HEK293T (cell line): ENCODE data around the gene SNRPA1.
"Not testable (repeated sequence)": the region's sequence is repeated elsewhere in the genome, so short reads cannot be mapped to it uniquely, and the experiment has no call there.

Experiments
- CTCF ChIA-PET: fragments of 350-600 bp; formaldehyde crosslinking; extraction: SDS; loops from one replicate; lab custom pipeline; 2021; ENCODE audit warnings: antibody characterized with exemption, inconsistent platforms; lab: Yijun Ruan, JAX
- POLR2A ChIA-PET: fragments of 350-600 bp; formaldehyde crosslinking; extraction: SDS; loops from one replicate; lab custom pipeline; 2020; ENCODE audit warnings: antibody characterized with exemption, inconsistent platforms; lab: Yijun Ruan, JAX
- DNase-seq: peaks from one replicate; pipeline ENCODE4 v3.0.0; 2012; ENCODE audit warnings: mixed read lengths; ENCODE audit errors: extremely low spot score
- ARNT ChIP-seq: fragments of 450-650 bp; IDR thresholded peaks from 2 replicates; pipeline ENCODE4 v1.6.1; 2017; ENCODE audit warnings: mild to moderate bottlenecking
- BHLHE40 ChIP-seq: fragments of 450-650 bp; IDR thresholded peaks from 2 replicates; pipeline ENCODE4 v1.6.1; 2016; ENCODE audit warnings: mild to moderate bottlenecking, moderate library complexity, borderline replicate concordance
- CTBP1 ChIP-seq: fragments of 450-650 bp; IDR thresholded peaks from 2 replicates; pipeline ENCODE4 v1.6.1; 2016; ENCODE audit warnings: borderline replicate concordance
- ELF4 ChIP-seq: fragments of 450-650 bp; IDR thresholded peaks from 2 replicates; pipeline ENCODE4 v1.6.1; 2017; ENCODE audit warnings: antibody characterized with exemption
- FOXA1 ChIP-seq: fragments of 450-650 bp; IDR thresholded peaks from 2 replicates; pipeline ENCODE4 v1.6.1; 2016; ENCODE audit warnings: mild to moderate bottlenecking
- FOXK2 ChIP-seq: fragments of 450-650 bp; IDR thresholded peaks from 2 replicates; pipeline ENCODE4 v1.6.1; 2016; ENCODE audit warnings: mild to moderate bottlenecking
- FOXM1 ChIP-seq: fragments of 450-650 bp; IDR thresholded peaks from 2 replicates; pipeline ENCODE4 v1.6.1; 2017; ENCODE audit warnings: mild to moderate bottlenecking, borderline replicate concordance
- HDGF ChIP-seq: fragments of 450-650 bp; IDR thresholded peaks from 2 replicates; pipeline ENCODE4 v1.6.1; 2017; ENCODE audit warnings: antibody characterized with exemption, borderline replicate concordance
- L3MBTL2 ChIP-seq: fragments of 450-650 bp; conservative IDR thresholded peaks from 2 replicates; pipeline ENCODE4 v1.6.1; 2016; ENCODE audit warnings: mild to moderate bottlenecking
- LEF1 ChIP-seq: fragments of 450-650 bp; IDR thresholded peaks from 2 replicates; pipeline ENCODE4 v1.6.1; 2017; ENCODE audit warnings: mild to moderate bottlenecking, borderline replicate concordance
- NFRKB ChIP-seq: fragments of 450-650 bp; IDR thresholded peaks from 2 replicates; pipeline ENCODE4 v1.6.1; 2016; ENCODE audit warnings: mild to moderate bottlenecking, moderate library complexity
- SP1 ChIP-seq: fragments of 450-650 bp; IDR thresholded peaks from 2 replicates; pipeline ENCODE4 v1.6.1; 2017
- SUZ12 ChIP-seq: fragments of 450-650 bp; IDR thresholded peaks from 2 replicates; pipeline ENCODE4 v1.6.1; 2016; ENCODE audit warnings: mild to moderate bottlenecking
- TARDBP ChIP-seq: fragments of 450-650 bp; IDR thresholded peaks from 2 replicates; pipeline ENCODE4 v1.6.1; 2016
- ZNF384 ChIP-seq: fragments of 450-650 bp; IDR thresholded peaks from 2 replicates; pipeline ENCODE4 v1.6.1; 2016
- TF ChIP-seq, protein P1 (sequence below): fragments of 450-650 bp; IDR thresholded peaks from 2 replicates; pipeline ENCODE4 v1.6.1; 2016

Gene SNRPA1

DNA sequence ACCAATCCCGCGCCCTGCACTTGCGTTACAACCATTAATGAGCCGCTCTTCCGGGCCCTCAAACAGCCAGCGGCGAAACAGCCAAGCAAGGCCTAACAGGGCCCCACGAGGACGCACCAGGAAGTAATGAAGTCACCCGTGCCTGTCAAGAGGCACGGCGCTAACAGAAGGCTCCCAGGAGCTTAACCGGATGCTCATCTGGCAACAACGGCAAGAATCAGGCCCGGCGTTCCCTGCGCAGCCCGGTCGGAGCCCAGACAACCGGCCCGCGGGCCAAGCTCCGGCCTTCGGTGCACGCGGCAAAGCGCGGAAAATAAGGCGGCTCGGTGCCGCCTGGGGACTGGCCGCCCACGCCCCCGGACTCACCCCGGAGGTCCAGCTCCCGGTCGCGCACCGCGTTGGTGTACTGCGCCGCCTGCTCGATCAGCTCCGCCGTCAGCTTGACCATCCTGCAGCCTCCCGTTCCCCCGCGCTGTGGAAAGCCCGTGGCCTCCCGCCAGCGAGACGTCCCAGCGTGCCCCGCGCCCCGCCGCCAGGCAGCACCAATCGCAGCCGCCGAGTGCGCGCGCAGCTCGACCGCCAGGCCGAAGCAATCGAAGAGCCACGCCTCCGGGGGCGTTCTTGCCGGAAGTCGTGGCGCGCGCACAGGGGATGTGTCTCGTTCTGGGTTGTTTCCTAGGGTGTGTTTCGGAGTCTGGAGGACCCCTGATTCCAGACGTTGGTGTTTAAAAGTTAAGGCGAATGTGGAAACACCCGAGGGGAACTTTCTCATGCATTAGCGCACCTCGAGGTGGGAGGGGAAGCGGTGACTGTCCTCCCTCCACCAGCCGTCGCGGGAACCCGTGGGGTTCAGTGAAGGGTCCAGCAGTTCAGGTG lies at the start of gene SNRPA1:
TSS of gene SNRPA1 (minus strand) at position 518 of the 876 bp plus-strand sequence. CDS start at position 448, 70 bp downstream.
- ChIA-PET POLR2A (interaction anchor here (0.6 to 3.0 kb wide), 15 partner anchors 10 to 361 kb away, joined by 3 to 17 read pairs (median 4); no protein-coding TSS in a partner anchor), CTCF (interaction anchor here (0.5 to 1.2 kb wide), 2 partner anchors 347 to 350 kb away, joined by 3 to 6 read pairs; no protein-coding TSS in a partner anchor)
- peak; percentile 98 for DNase-seq
- TF ChIP-seq L3MBTL2: peak; percentile 71
- no peak for TF ChIP-seq ZNF384
- peak; percentile 66 for TF ChIP-seq ELF4

DNA sequence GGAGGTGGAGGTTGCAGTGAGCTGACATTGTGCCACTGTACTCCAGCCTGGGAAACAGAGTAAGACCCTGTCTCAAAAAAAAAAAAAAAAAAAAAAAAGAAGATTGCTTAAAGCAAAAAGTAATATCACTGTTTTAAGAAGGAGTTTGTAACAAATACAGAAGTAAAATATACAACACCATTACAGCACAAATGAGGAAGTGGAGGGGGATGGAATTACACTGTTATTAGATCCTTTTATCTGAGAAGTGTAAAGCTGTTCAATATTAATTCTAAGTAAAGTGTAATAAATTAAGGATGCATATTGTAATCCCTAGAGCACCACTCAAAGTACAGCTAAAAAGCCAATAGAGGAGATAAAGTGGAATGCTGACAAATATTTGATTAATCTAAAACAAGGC lies 47.0 kb upstream of the SNRPA1 start:
- DNase-seq: no peak
- ChIA-PET POLR2A (no interaction called here), CTCF (no interaction called here)
- no peak for TF ChIP-seq SP1
- TF ChIP-seq TARDBP: no peak
- TF ChIP-seq SUZ12: no peak
- TF ChIP-seq BHLHE40: no peak
- TF ChIP-seq FOXA1: no peak
- TF ChIP-seq FOXM1: no peak
- no peak for TF ChIP-seq ARNT
- TF ChIP-seq FOXK2: no peak
- TF ChIP-seq LEF1: no peak
- no peak for TF ChIP-seq L3MBTL2
- TF ChIP-seq HDGF: no peak
- TF ChIP-seq, protein P1, sequence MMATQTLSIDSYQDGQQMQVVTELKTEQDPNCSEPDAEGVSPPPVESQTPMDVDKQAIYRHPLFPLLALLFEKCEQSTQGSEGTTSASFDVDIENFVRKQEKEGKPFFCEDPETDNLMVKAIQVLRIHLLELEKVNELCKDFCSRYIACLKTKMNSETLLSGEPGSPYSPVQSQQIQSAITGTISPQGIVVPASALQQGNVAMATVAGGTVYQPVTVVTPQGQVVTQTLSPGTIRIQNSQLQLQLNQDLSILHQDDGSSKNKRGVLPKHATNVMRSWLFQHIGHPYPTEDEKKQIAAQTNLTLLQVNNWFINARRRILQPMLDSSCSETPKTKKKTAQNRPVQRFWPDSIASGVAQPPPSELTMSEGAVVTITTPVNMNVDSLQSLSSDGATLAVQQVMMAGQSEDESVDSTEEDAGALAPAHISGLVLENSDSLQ: no peak
- no peak for TF ChIP-seq ZNF384

DNA sequence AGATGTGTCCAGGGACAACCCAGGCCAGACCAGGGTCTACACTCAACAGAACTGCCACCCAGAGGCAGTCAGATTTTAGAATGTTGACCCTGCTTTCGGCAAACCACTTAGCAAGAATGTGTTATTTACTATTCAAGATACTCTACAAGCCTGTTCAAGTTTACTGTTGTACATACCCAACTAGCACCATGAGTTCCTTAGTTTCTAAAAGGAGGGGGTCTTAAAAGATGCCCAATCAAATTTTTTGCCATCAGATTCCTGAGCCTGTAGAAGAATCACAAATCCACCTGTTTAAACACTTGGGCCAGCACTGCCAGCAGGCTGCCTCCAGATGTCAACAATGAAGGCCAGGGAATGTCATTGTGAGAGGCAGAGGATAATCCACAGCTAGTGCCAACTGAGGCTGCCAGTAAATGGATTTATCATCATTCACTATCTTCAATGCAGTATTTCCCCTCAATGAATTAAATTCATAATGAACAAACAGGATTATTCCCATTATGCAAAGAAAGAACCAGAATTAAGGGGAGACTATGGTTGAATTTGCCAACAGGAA lies 43.5 kb upstream of the SNRPA1 start:
- TF ChIP-seq SUZ12 (no peak), TARDBP (no peak), CTBP1 (no peak), FOXK2 (no peak), LEF1 (no peak), NFRKB (no peak)
- TF ChIP-seq, protein P1: no peak
- POLR2A ChIA-PET: interaction anchor here (1.0 kb wide), 1 partner anchor 9 kb away, joined by 3 read pairs; no protein-coding TSS in a partner anchor
- CTCF ChIA-PET: no interaction called here
- DNase-seq: no peak

DNA sequence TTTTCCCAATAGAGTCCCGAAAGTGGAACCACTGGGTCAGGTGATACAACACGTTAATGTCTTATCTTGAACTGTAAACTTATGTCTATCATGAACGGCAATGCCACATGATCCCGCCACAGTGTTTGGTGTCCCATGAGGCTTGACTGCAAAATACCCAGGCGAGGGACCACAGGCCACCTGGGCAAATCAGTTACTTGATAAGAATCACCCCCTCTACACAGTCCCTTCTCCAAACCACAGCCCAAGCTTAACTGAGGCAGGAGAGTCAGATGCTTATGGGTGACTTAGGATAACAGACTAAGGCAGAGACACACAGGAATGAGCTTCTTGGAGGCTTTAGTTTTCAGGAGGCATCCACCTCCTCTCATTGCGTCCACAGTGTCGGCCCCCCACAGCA lies 42.9 kb upstream of the SNRPA1 start:
- POLR2A ChIA-PET: no interaction called here
- no peak for DNase-seq
- CTCF ChIA-PET: no interaction called here
- TF ChIP-seq ELF4: no peak
- no peak for TF ChIP-seq FOXA1
- no peak for TF ChIP-seq ARNT
- TF ChIP-seq HDGF: no peak
- TF ChIP-seq FOXM1: no peak
- no peak for TF ChIP-seq ZNF384
- TF ChIP-seq SUZ12: no peak
- TF ChIP-seq TARDBP: no peak
- TF ChIP-seq NFRKB: no peak
- no peak for TF ChIP-seq BHLHE40
- no peak for TF ChIP-seq CTBP1
- TF ChIP-seq, protein P1: no peak
- TF ChIP-seq L3MBTL2: no peak
- no peak for TF ChIP-seq FOXK2
- no peak for TF ChIP-seq SP1
- no peak for TF ChIP-seq LEF1

DNA sequence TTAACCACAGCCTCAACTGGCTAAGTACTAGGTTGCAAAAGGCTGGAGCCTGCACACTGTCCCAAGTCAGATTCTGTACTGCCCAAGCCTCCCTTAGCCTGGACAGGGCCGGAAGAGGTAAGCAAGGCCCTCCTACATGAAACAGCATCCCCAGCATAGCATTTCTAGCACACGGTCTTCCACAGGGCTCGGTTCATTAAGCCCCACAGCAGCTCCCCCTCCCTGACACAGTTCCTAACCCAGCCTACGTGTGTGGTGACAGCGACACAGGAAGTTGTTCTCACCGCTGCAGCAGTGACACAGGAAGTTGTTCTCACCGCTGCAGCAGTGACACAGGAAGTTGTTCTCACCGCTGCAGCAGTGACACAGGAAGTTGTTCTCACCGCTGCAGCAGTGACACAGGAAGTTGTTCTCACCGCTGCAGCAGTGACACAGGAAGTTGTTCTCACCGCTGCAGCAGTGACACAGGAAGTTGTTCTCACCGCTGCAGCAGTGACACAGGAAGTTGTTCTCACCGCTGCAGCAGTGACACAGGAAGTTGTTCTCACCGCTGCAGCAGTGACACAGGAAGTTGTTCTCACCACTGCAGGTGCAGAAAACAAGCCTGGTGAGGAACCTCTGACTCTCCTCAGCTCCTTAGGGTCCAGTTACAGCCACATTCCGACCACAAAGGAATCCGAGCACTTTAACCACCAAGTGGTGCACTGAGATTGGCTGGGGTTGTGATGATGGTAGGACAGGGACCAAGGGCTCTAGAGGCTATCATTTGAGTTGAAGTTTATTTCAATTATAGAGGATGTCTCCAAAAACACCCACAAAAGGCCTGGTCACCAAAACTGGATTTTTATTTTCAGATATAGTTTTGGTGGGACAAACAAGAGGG lies 39.1 kb upstream of the SNRPA1 start:
- POLR2A ChIA-PET: interaction anchor here (0.6 to 1.4 kb wide), 3 partner anchors 38 to 162 kb away, joined by 3 to 4 read pairs (median 3); no protein-coding TSS in a partner anchor
- CTCF ChIA-PET: not testable (repeated sequence)
- peak; percentile 46 for TF ChIP-seq L3MBTL2
- peak; percentile 79 for DNase-seq

DNA sequence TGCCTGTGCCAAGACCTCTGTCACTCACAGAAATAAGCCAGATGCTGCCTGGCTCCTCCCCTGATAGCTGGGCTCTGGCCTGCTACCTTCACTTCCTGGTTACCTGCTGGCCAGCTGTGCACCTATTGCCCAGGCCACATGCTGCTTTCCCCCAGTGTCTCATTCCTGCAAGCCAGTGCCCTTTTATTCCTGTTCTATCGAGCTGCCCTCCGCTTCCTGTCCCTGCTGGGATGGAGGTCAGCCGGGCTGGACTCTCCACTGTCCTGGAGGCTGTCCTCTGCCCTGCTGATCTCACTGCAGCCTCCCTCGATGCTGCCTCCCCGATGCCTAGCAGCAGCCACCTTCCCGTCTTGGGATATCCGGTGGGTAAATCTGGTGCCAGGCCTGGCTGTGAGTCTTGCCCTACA lies 37.0 kb upstream of the SNRPA1 start:
- DNase-seq: no peak
- ChIA-PET CTCF (no interaction called here), POLR2A (no interaction called here)
- no peak for TF ChIP-seq BHLHE40
- TF ChIP-seq ELF4: no peak
- no peak for TF ChIP-seq FOXM1
- no peak for TF ChIP-seq TARDBP
- TF ChIP-seq CTBP1: no peak
- no peak for TF ChIP-seq ARNT
- TF ChIP-seq, protein P1: no peak
- no peak for TF ChIP-seq NFRKB
- TF ChIP-seq SP1: no peak
- TF ChIP-seq HDGF: no peak
